Loucy (cell line): ENCODE results near the gene TBCEL.

Source experiments
- EZH2phosphoT487 ChIP-seq: fragments of 200-600 bp; IDR thresholded peaks from 2 replicates; pipeline ENCODE4 v1.6.1; 2018; ENCODE audit warnings: antibody characterized with exemption, mild to moderate bottlenecking, moderate library complexity, borderline replicate concordance
- TF ChIP-seq, protein P1 (sequence below): fragments of 200-600 bp; sonication (generic); conservative IDR thresholded peaks from 2 replicates; pipeline ENCODE4 v1.5.1; 2014; ENCODE audit warnings: mild to moderate bottlenecking, antibody characterized with exemption, low read length

GRCh38 chr11:120974466-120974865 lies 49.4 kb upstream of the TBCEL start:
- TF ChIP-seq EZH2phosphoT487 = no peak
- TF ChIP-seq, protein P1, sequence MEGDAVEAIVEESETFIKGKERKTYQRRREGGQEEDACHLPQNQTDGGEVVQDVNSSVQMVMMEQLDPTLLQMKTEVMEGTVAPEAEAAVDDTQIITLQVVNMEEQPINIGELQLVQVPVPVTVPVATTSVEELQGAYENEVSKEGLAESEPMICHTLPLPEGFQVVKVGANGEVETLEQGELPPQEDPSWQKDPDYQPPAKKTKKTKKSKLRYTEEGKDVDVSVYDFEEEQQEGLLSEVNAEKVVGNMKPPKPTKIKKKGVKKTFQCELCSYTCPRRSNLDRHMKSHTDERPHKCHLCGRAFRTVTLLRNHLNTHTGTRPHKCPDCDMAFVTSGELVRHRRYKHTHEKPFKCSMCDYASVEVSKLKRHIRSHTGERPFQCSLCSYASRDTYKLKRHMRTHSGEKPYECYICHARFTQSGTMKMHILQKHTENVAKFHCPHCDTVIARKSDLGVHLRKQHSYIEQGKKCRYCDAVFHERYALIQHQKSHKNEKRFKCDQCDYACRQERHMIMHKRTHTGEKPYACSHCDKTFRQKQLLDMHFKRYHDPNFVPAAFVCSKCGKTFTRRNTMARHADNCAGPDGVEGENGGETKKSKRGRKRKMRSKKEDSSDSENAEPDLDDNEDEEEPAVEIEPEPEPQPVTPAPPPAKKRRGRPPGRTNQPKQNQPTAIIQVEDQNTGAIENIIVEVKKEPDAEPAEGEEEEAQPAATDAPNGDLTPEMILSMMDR = no peak
